HFFc6 (cell line): ENCODE results near the gene ANGEL1. TPM values are rescaled to one million over a fixed set of nuclear protein-coding genes. Genes with fewer than 3 reads are reported as not detected.

Source experiments
- DNase-seq: peaks from one replicate; pipeline ENCODE4 v3.0.0-alpha.2; 2018
- H3K27ac Mint-ChIP-seq: 2 replicates; pipeline ENCODE4 v1.8.0; 2020; ENCODE audit warnings: mild to moderate bottlenecking, mixed read lengths
- H3K27me3 Mint-ChIP-seq: 2 replicates; pipeline ENCODE4 v1.8.0; 2021; ENCODE audit warnings: mild to moderate bottlenecking, moderate library complexity, mixed read lengths; ENCODE audit not compliant: insufficient read depth
- H3K36me3 Mint-ChIP-seq: 2 replicates; pipeline ENCODE4 v1.8.0; 2021; ENCODE audit warnings: low read depth, mixed read lengths
- H3K4me1 Mint-ChIP-seq: 2 replicates; pipeline ENCODE4 v1.8.0; 2020; ENCODE audit warnings: low read depth, mixed read lengths
- H3K4me3 Mint-ChIP-seq: 2 replicates; pipeline ENCODE4 v1.8.0; 2020; ENCODE audit warnings: mild to moderate bottlenecking, moderate library complexity, mixed read lengths
- H3K9me3 Mint-ChIP-seq: 2 replicates; pipeline ENCODE4 v1.8.0; 2020; ENCODE audit warnings: mild to moderate bottlenecking, mixed read lengths
- CTCF ChIP-seq: fragments of 200-600 bp; sonication (generic); IDR thresholded peaks from 2 replicates; pipeline ENCODE4 v1.5.0; 2021; ENCODE audit warnings: antibody characterized with exemption, mild to moderate bottlenecking
- total RNA-seq, 6 experiments: library from RNA; stranded (reverse); fragmentation: NEBNext Ultra II Directional; extraction: Animal tissue kit (Norgen Biotek cat#: 25700); gene quantifications; 2 replicates in 1 of 6; 3 replicates in 5 of 6; pipeline ENCODE4 v1.2.3, GENCODE V29; 2021

ANGEL1 gene
- total RNA-seq, 6 experiments from 2014 or later: 7.4 to 9.6 (median 8.0) TPM

GRCh38 chr14:76765461-76765931, 47.2 kb downstream of the ANGEL1 start:
- no peak for TF ChIP-seq CTCF
- H3K9me3 Mint-ChIP-seq: no peaks in the 10 kb centered on the region
- no peak overlapping the region for H3K27ac Mint-ChIP-seq
- peaks cover 9% of the 10 kb centered on the region for H3K4me1 Mint-ChIP-seq
- no peak for DNase-seq
- no peak overlapping the region for H3K4me3 Mint-ChIP-seq
- H3K36me3 Mint-ChIP-seq: no peaks in the 10 kb centered on the region
- peaks cover 13% of the 10 kb centered on the region for H3K27me3 Mint-ChIP-seq

GRCh38 chr14:76763096-76764041, 49.3 kb downstream of the ANGEL1 start:
- Mint-ChIP-seq H3K27me3 (peaks cover 9% of the 10 kb centered on the region), H3K9me3 (no peaks in the 10 kb centered on the region), H3K36me3 (no peaks in the 10 kb centered on the region), H3K27ac (no peak overlapping the region), H3K4me1 (peaks cover 9% of the 10 kb centered on the region), H3K4me3 (no peak overlapping the region)
- DNase-seq: no peak
- no peak for TF ChIP-seq CTCF

GRCh38 chr14:76762411-76763095, 50.1 kb downstream of the ANGEL1 start:
- no peak for DNase-seq
- TF ChIP-seq CTCF: no peak
- Mint-ChIP-seq H3K27ac (no peak overlapping the region), H3K27me3 (peaks cover 9% of the 10 kb centered on the region), H3K4me1 (peaks cover 9% of the 10 kb centered on the region), H3K9me3 (no peaks in the 10 kb centered on the region), H3K4me3 (peak overlapping the region; percentile 85), H3K36me3 (no peaks in the 10 kb centered on the region)

GRCh38 chr14:76761960-76762410, 50.7 kb downstream of the ANGEL1 start:
- H3K27me3 Mint-ChIP-seq: peaks cover 9% of the 10 kb centered on the region

More at GRCh38 chr14:76761960-76762410, 50.7 kb downstream of the ANGEL1 start:
- H3K9me3 Mint-ChIP-seq: no peaks in the 10 kb centered on the region
- no peak overlapping the region for H3K27ac Mint-ChIP-seq
- H3K4me1 Mint-ChIP-seq: peaks cover 9% of the 10 kb centered on the region
- no peak for TF ChIP-seq CTCF
- H3K4me3 Mint-ChIP-seq: peak overlapping the region; percentile 85
- H3K36me3 Mint-ChIP-seq: no peaks in the 10 kb centered on the region
- DNase-seq: no peak
